Right lobe of liver (tissue), 6 donors: ENCODE measurements around the gene UBE2R2. TPM values are rescaled to one million over a fixed set of nuclear protein-coding genes. Genes with fewer than 3 reads are reported as not detected.
"Not testable (repeated sequence)": the region's sequence is repeated elsewhere in the genome, so short reads cannot be mapped to it uniquely, and the experiment has no call there.

Experiments used
- ATAC-seq, 4 donors: fragments of 200-7000 bp; cut with Tn5 transposase; one replicate each; pipeline ENCODE4 v1.9.1; 2020; ENCODE audit warnings: mild to moderate bottlenecking in 4 of 4, moderate library complexity in 4 of 4
- DNase-seq, 3 donors: peaks; one replicate each; pipeline ENCODE4 v3.0.0-alpha.2; 2020
- H3K27ac ChIP-seq, 3 donors: fragments of 200-600 bp; one replicate each; pipeline ENCODE4 v1.8.0; 2022
- H3K27me3 ChIP-seq, 2 donors: fragments of 200-600 bp; one replicate each; pipeline ENCODE4 v1.8.0; 2022
- H3K36me3 ChIP-seq, 4 donors: fragments of 200-600 bp; sonication (generic) in 1 of 4; one replicate each; pipeline versions ENCODE4 v1.5.1 to v1.8.0; 2017 to 2022; ENCODE audit warnings: control low read depth in 1 of 4
- H3K4me1 ChIP-seq, 4 donors: fragments of 200-600 bp; sonication (generic) in 1 of 4; one replicate each; pipeline versions ENCODE4 v1.5.1 to v1.8.0; 2017 to 2022; ENCODE audit warnings: control low read depth in 1 of 4
- H3K4me3 ChIP-seq, 3 donors: fragments of 200-600 bp; one replicate each; pipeline ENCODE4 v1.8.0; 2022
- H3K9me3 ChIP-seq, 4 donors: fragments of 200-600 bp; sonication (generic) in 1 of 4; one replicate each; pipeline versions ENCODE4 v1.5.1 to v1.8.0; 2017 to 2022; ENCODE audit warnings: control low read depth in 1 of 4
- POLR2A ChIP-seq: fragments of 450-650 bp; IDR thresholded peaks from one replicate; pipeline ENCODE4 v1.6.1; 2017; ENCODE audit warnings: antibody characterized with exemption, mild to moderate bottlenecking
- WGBS: methylation state at CpG from one replicate; pipeline ENCODE4 v1.1.6; 2018; ENCODE audit warnings: low coverage, low lambda C conversion rate; ENCODE audit not compliant: insufficient coverage; ENCODE audit errors: missing lambda C conversion rate; 5-methylcytosine and 5-hydroxymethylcytosine counted together
- intact Hi-C, 2 donors: fragments of 100-400 bp; cut with DNase I; formaldehyde crosslinking; loops; one replicate each; pipeline versions ENCODE4 v1.11.2 to v1.14.1; 2022
- total RNA-seq, 6 experiments: library from RNA; depleted of rRNA in 2 of 6; stranded (reverse); fragments of >200 nt in 2 of 6; fragmentation: NEBNext Ultra II Directional in 3 of 6; extraction: Animal tissue kit (Norgen Biotek cat#: 25700) in 3 of 6; gene quantifications; one replicate each; pipeline versions ENCODE4 v1.1.0 to v1.2.4, GENCODE V29; 2016 to 2023
- TF ChIP-seq, protein P1 (sequence below), 4 donors: fragments of 200-600 bp in 3 of 4; fragments of 450-650 bp in 1 of 4; IDR thresholded peaks; one replicate each; pipeline versions ENCODE4 v1.5.1 to v1.8.0; 2016 to 2022; ENCODE audit warnings: antibody characterized with exemption in 4 of 4, mild to moderate bottlenecking in 2 of 4
- donor health status: DM: no; HTN: yes; CAD: no.
- donor health status: DM: no; HTN: no; CAD: no.
- donor health status: DM: no; HTN: no; CAD: no.
- donor health status: DM: no; HTN: yes; CAD: no.
- donor health status: DM: no; HTN: yes; CAD: no.

UBE2R2 gene
- total RNA-seq, 6 experiments from 2014 or later = 21.1 to 27.4 (median 21.8) TPM

- TF ChIP-seq, protein P1, sequence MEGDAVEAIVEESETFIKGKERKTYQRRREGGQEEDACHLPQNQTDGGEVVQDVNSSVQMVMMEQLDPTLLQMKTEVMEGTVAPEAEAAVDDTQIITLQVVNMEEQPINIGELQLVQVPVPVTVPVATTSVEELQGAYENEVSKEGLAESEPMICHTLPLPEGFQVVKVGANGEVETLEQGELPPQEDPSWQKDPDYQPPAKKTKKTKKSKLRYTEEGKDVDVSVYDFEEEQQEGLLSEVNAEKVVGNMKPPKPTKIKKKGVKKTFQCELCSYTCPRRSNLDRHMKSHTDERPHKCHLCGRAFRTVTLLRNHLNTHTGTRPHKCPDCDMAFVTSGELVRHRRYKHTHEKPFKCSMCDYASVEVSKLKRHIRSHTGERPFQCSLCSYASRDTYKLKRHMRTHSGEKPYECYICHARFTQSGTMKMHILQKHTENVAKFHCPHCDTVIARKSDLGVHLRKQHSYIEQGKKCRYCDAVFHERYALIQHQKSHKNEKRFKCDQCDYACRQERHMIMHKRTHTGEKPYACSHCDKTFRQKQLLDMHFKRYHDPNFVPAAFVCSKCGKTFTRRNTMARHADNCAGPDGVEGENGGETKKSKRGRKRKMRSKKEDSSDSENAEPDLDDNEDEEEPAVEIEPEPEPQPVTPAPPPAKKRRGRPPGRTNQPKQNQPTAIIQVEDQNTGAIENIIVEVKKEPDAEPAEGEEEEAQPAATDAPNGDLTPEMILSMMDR (IDR thresholded peaks at IDR 0.05) = no peak
- TF ChIP-seq POLR2A = no peak
- no peak within 1 kb of the TSS for H3K27ac ChIP-seq
- no peak within 1 kb of the TSS for H3K4me3 ChIP-seq
- no peaks in the 10 kb centered on the region for H3K27me3 ChIP-seq
- ATAC-seq (no peak), DNase-seq (no peak)
- 57% methylated on average over 4 of the region's 4 CpGs for WGBS
- H3K36me3 ChIP-seq = no peaks in the 10 kb centered on the region
- no peaks in the 10 kb centered on the region for H3K9me3 ChIP-seq
- intact Hi-C loops = no loop called here
- no peaks in the 10 kb centered on the region for H3K4me1 ChIP-seq
These were observed 21.7 kb upstream of the UBE2R2 start, which contains the start of gene PRSS3 for GRCh38 chr9:33795281-33795680. Gene PRSS3, plus strand, starts transcription at chr9:33795561. Its CDS starts 13 bp downstream, at chr9:33795574.

DNA sequence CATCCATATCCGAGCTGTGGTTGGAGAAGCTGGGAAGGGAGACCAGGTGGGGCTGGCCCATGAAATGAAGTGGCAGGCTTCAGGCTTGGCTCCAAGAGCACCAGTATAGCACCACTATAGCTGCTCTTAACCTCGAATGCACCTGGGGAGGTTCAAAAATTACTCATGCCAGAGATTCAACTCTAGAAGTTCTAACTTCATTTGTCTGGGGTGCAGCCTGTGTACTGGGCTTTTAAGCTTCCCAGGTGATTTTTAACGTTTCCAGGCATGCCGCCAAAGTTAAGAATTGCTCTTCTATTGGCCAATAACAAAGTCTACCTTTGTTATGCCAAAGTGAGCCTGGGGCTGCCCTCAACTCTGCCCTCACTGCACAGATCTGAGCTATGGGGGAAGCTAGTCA, 21.1 kb upstream of the UBE2R2 start:
- H3K27ac ChIP-seq = no peak overlapping the region
- H3K27me3 ChIP-seq = no peaks in the 10 kb centered on the region
- DNase-seq (peak in 1 of 3 donors; percentile 65), ATAC-seq (peak in 3 of 4 donors; percentile 13 to 63 (median 48))
- no peaks in the 10 kb centered on the region for H3K4me1 ChIP-seq
- 47% methylated on average over 4 of the region's 4 CpGs for WGBS
- TF ChIP-seq, protein P1 (IDR thresholded peaks at IDR 0.05) = no peak
- no peak for TF ChIP-seq POLR2A
- no peaks in the 10 kb centered on the region for H3K9me3 ChIP-seq
- intact Hi-C loops = no loop called here
- no peaks in the 10 kb centered on the region for H3K36me3 ChIP-seq
- no peak overlapping the region for H3K4me3 ChIP-seq

- ATAC-seq, H3K9me3 ChIP-seq, DNase-seq, H3K27me3 ChIP-seq, H3K27ac ChIP-seq, H3K4me1 ChIP-seq, intact Hi-C loops, H3K36me3 ChIP-seq, H3K4me3 ChIP-seq: not testable (repeated sequence)
- WGBS = 82% methylated on average over 4 of the region's 5 CpGs
These were observed 20.3 kb upstream of the UBE2R2 start for GRCh38 chr9:33796679-33797078.

- 95% methylated on average over 3 of the region's 8 CpGs for WGBS
- Histone ChIP-seq H3K27ac (no peak overlapping the region), H3K36me3 (no peaks in the 10 kb centered on the region), H3K9me3 (no peaks in the 10 kb centered on the region), H3K4me3 (no peak overlapping the region), H3K4me1 (no peaks in the 10 kb centered on the region), H3K27me3 (no peaks in the 10 kb centered on the region)
- DNase-seq (no peak), ATAC-seq (no peak)
- TF ChIP-seq, protein P1 (IDR thresholded peaks at IDR 0.05) = no peak
- no peak for TF ChIP-seq POLR2A
- intact Hi-C loops = no loop called here
These were observed 19.1 kb upstream of the UBE2R2 start for GRCh38 chr9:33797837-33798236.

DNA sequence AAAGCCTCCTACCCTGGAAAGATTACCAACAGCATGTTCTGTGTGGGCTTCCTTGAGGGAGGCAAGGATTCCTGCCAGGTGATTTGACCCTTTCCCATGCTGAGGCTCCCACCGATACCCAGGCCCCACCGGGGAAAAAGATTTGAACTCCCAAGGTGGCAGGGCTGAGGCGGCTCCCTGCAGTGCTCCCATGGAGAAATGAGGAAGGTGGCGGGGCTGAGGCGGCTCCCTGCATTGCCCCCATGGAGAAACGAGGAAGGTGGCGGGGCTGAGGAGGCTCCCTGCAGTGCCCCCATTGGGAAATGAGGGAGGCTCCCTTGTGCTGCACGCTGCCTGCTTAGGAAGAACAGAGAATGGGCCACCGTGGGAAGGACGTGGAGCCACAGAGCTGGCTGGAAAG, 18.4 kb upstream of the UBE2R2 start:
- no peaks in the 10 kb centered on the region for H3K36me3 ChIP-seq
- no peaks in the 10 kb centered on the region for H3K9me3 ChIP-seq
- intact Hi-C loops = no loop called here
- no peaks in the 10 kb centered on the region for H3K27me3 ChIP-seq
- no peak for TF ChIP-seq POLR2A
- TF ChIP-seq, protein P1 (IDR thresholded peaks at IDR 0.05) = no peak
- no peaks in the 10 kb centered on the region for H3K4me1 ChIP-seq
- ATAC-seq = no peak
- H3K27ac ChIP-seq = no peak overlapping the region
- H3K4me3 ChIP-seq = no peak overlapping the region
- no peak for DNase-seq
- WGBS = 80% methylated on average over 1 of the region's 10 CpGs
